ENCODE measurements around the gene INPP5B. TPM values are rescaled to one million over a fixed set of nuclear protein-coding genes. Genes with fewer than 3 reads are reported as not detected.

INPP5B gene
- total and polyA plus RNA-seq, 10 of the 15 experiments (the other 5 are each of a cell fraction or from before 2014, with no cell fraction given), result 10.9 to 54.4 (median 26.9) TPM

- Histone ChIP-seq H2AFZ (ENCODE audit: control insufficient read depth, low read depth, low read length) (0 out of 2 replicates have a peak overlapping the region, but pooled peaks have one; percentile 0), H3K9ac (ENCODE audit: control insufficient read depth, insufficient read depth, low read length) (peak overlapping the region; percentile 27), H3K27me3 (replicated peaks in 1 of 2; ENCODE audit: control insufficient read depth in 2 of 2, insufficient read depth in 2 of 2, low read length in 1 of 2) (no peaks in the 10 kb centered on the region), H3K36me3 (ENCODE audit: control insufficient read depth in 2 of 2, insufficient read depth in 2 of 2, low read length in 1 of 2) (peaks cover 0 to 11% of the 10 kb centered on the region in 2 experiments; a peak in 3 of 4 replicates), H3K9me3 (replicated peaks; ENCODE audit: control insufficient read depth, insufficient read depth, low read length) (peaks cover 4% of the 10 kb centered on the region; the same call in 2 of the 3 replicates), H3K27ac (ENCODE audit: control insufficient read depth, insufficient read depth) (peak overlapping the region; percentile 87), H3K4me1 (ENCODE audit: control insufficient read depth, insufficient read depth, low read length) (peaks cover 15% of the 10 kb centered on the region), H3K4me2 (ENCODE audit: control insufficient read depth, insufficient read depth) (peak overlapping the region; percentile 63), H4K20me1 (ENCODE audit: control insufficient read depth, insufficient read depth) (no peaks in the 10 kb centered on the region), H3K4me3 (no peak overlapping the region), H3K79me2 (ENCODE audit: control insufficient read depth, insufficient read depth, low read length) (peaks cover 8% of the 10 kb centered on the region)
- BruUV-seq (replicated peaks), result TSS peak; percentile 47
- DNase-seq (ENCODE audit: low read depth, low spot score), result peak; percentile 61
- RAD21 ChIA-PET (ENCODE audit: unreplicated experiment), result interaction anchor here (0.8 to 4.2 kb wide), 11 partner anchors 8 to 126 kb away, joined by 3 to 30 read pairs (median 4); partner anchors contain the start of gene SF3A3
- peak; percentile 97 for FAIRE-seq
- CTCF ChIA-PET, result interaction anchor here (0.6 to 3.4 kb wide), 11 partner anchors 10 to 956 kb away, joined by 3 to 19 read pairs (median 5); no protein-coding TSS in a partner anchor
- POLR2A ChIA-PET, result interaction anchor here (0.5 to 4.4 kb wide), 9 partner anchors 20 to 85 kb away, joined by 3 to 26 read pairs (median 3); partner anchors contain the start of gene INPP5B
- in situ Hi-C loops (cut with MboI), result no loop called here
- ATAC-seq, result peak; percentile 91
- 3% methylated on average over 8 of the region's 8 CpGs for WGBS (ENCODE audit: insufficient coverage, insufficient replicate concordance, low lambda C conversion rate, missing lambda C conversion rate)
- SMC1A ChIA-PET (ENCODE audit: uncharacterized antibody, unreplicated experiment), result interaction anchor here (0.9 to 3.6 kb wide), 10 partner anchors 9 to 117 kb away, joined by 3 to 25 read pairs (median 10); partner anchors contain the start of gene INPP5B
- intact Hi-C loops (cut with micrococcal nuclease; ENCODE audit: unreplicated experiment), result loop anchor here (2.0 kb wide), 1 partner anchor 21 kb away; no protein-coding TSS in a partner anchor
- TF ChIP-seq GATAD2B (conservative IDR thresholded peaks at IDR 0.05; ENCODE audit: low read depth), result peak; percentile 71; the same call in 1 of the 2 replicates
- TF ChIP-seq PAX8 (IDR thresholded peaks at IDR 0.05), result no peak
- TF ChIP-seq ATF3 (IDR thresholded peaks at IDR 0.05; ENCODE audit: borderline replicate concordance, extremely low read depth, low read depth, low read length), result no peak
- peak; percentile 79; the same call in 1 of the 2 replicates for TF ChIP-seq EED (IDR thresholded peaks at IDR 0.05; ENCODE audit: low read depth)
- TF ChIP-seq ZNF217 (IDR thresholded peaks at IDR 0.05), result peak; percentile 27; the same call in 1 of the 2 replicates
- no peak for TF ChIP-seq GABPA (IDR thresholded peaks at IDR 0.05; ENCODE audit: low read depth)
- no peak for TF ChIP-seq RFX5 (IDR thresholded peaks at IDR 0.05; ENCODE audit: low read depth, low read length)
- TF ChIP-seq ATF7 (IDR thresholded peaks at IDR 0.05; ENCODE audit: low read depth), result peak; percentile 39; the same call in 1 of the 2 replicates
- no peak for TF ChIP-seq CREM (IDR thresholded peaks at IDR 0.05; ENCODE audit: low read depth)
- 0 out of 2 replicates have a peak, but pooled peaks have one; percentile 38 for TF ChIP-seq PAX5 (IDR thresholded peaks at IDR 0.05; ENCODE audit: borderline replicate concordance, low read depth, low read length)
- no peak for TF ChIP-seq ZBTB4 (CRISPR knock-in tag; IDR thresholded peaks at IDR 0.05)
- 0 out of 3 replicates have a peak, but pooled peaks have one; percentile 9 for TF ChIP-seq POU2F2 (IDR thresholded peaks at IDR 0.05; ENCODE audit: borderline replicate concordance, low read depth, low read length)
- no peak for TF ChIP-seq MAX (IDR thresholded peaks at IDR 0.05; ENCODE audit: low read depth, low read length)
- peak; percentile 46 for TF ChIP-seq SKIL (IDR thresholded peaks at IDR 0.05; ENCODE audit: low read depth, poor library complexity, severe bottlenecking)
- 0 out of 4 replicates have a peak, but pooled peaks have one; percentile 46 to 47 for TF ChIP-seq EP300 (IDR thresholded peaks at IDR 0.05; ENCODE audit: borderline replicate concordance in 1 of 2, control insufficient read depth in 1 of 2, low read depth in 2 of 2, low read length in 2 of 2)
- TF ChIP-seq RUNX3 (IDR thresholded peaks at IDR 0.05; ENCODE audit: low read length), result peak; percentile 54
- TF ChIP-seq MTA2 (IDR thresholded peaks at IDR 0.05; ENCODE audit: low read depth), result peak; percentile 69
These were observed 45.5 kb downstream of the INPP5B start for GRCh38 chr1:37901191-37901892.
